K562 (cell line): ENCODE results near the gene VDAC1. TPM values are rescaled to one million over a fixed set of nuclear protein-coding genes. Genes with fewer than 3 reads are reported as not detected.

Experiments used
- ATAC-seq: fragments of 200-7000 bp; cut with Tn5 transposase; 3 replicates; pipeline ENCODE4 v1.9.1; 2020; ENCODE audit warnings: moderate library complexity
- BruUV-seq: library from RNA; stranded (reverse); fragments of 400-500 nt; replicated peaks from 2 replicates; lab custom pipeline; 2021; lab: Mats Ljungman, UMichigan
- CTCF ChIA-PET: fragments of 300-600 bp; formaldehyde crosslinking; extraction: SDS; loops from one replicate; lab custom pipeline; 2021; ENCODE audit warnings: low intra/inter-chr PET ratio; lab: Yijun Ruan, JAX
- POLR2A ChIA-PET: fragments of 300-600, 350-650 bp; sonication (Branson Sonifier 250); formaldehyde crosslinking; extraction: SDS; loops from one replicate; lab custom pipeline; 2021; ENCODE audit warnings: antibody characterized with exemption, inconsistent platforms; lab: Yijun Ruan, JAX
- DNase-seq, 4 experiments: peaks; one replicate each; pipeline versions ENCODE4 v3.0.0 to v3.0.0-alpha.2; 2011 to 2018; ENCODE audit warnings: low spot score in 3 of 4, mixed read lengths in 3 of 4; ENCODE audit errors: extremely low read depth in 1 of 4
- FAIRE-seq: peaks from 2 replicates; lab custom pipeline; 2011; peaks lifted over from hg19 to GRCh38; lab: Jason Lieb, UNC
- H2AFZ ChIP-seq: 2 replicates; pipeline ENCODE4 v1.6.0; 2011; ENCODE audit warnings: low read depth, low read length, control low read depth, inconsistent platforms
- H3K27ac ChIP-seq: fragments of 200-600 bp; 3 replicates; pipeline ENCODE4 v1.8.0; 2011; ENCODE audit warnings: low read depth, mild to moderate bottlenecking, control low read depth, inconsistent platforms, low read length, moderate library complexity, mixed read lengths; ENCODE audit errors: extremely low read depth
- H3K27me3 ChIP-seq, 2 experiments: fragments of 300-600 bp in 1 of 2; 2 replicates in 1 of 2; 3 replicates in 1 of 2; pipeline versions ENCODE4 v1.6.0 to v1.8.0; 2011; ENCODE audit warnings: inconsistent platforms in 2 of 2, low read length in 2 of 2, mild to moderate bottlenecking in 1 of 2, mixed read lengths in 1 of 2, moderate library complexity in 1 of 2; ENCODE audit not compliant: control insufficient read depth in 2 of 2, insufficient read depth in 2 of 2
- H3K36me3 ChIP-seq: fragments of 300-600 bp; 3 replicates; pipeline ENCODE4 v1.8.0; 2011; ENCODE audit warnings: mild to moderate bottlenecking, low read length, inconsistent platforms; ENCODE audit not compliant: control insufficient read depth, insufficient read depth
- H3K4me1 ChIP-seq, 2 experiments: fragments of 200-600 bp in 1 of 2; replicated peaks in 1 of 2; 2 replicates in 1 of 2; 3 replicates in 1 of 2; pipeline versions ENCODE4 v1.5.1 to v1.8.0; 2011; ENCODE audit warnings: inconsistent platforms in 2 of 2, low read length in 2 of 2, mild to moderate bottlenecking in 1 of 2, mixed read lengths in 1 of 2, moderate library complexity in 1 of 2; ENCODE audit not compliant: control insufficient read depth in 2 of 2, insufficient read depth in 2 of 2
- H3K4me2 ChIP-seq: 2 replicates; pipeline ENCODE4 v1.6.1; 2011; ENCODE audit warnings: low read length, control low read depth, inconsistent platforms, mixed read lengths; ENCODE audit not compliant: insufficient read depth
- H3K4me3 ChIP-seq: fragments of 200-600 bp; sonication (generic), shearing (Covaris generic); 2 replicates; pipeline ENCODE4 v1.5.1; 2016; ENCODE audit warnings: control low read depth, inconsistent platforms
- H3K79me2 ChIP-seq: fragments of 200-600 bp; 3 replicates; pipeline ENCODE4 v1.8.0; 2011; ENCODE audit warnings: low read length, inconsistent platforms; ENCODE audit not compliant: control insufficient read depth, insufficient read depth
- H3K9ac ChIP-seq, 2 experiments: 2 replicates each; pipeline versions ENCODE4 v1.6.0 to v1.6.1; 2011; ENCODE audit warnings: low read depth in 2 of 2, low read length in 2 of 2, control low read depth in 1 of 2, inconsistent platforms in 1 of 2, mild to moderate bottlenecking in 1 of 2, mixed read lengths in 1 of 2; ENCODE audit not compliant: insufficient read depth in 1 of 2
- H3K9me1 ChIP-seq: one replicate; pipeline ENCODE4 v1.6.0; 2011; ENCODE audit warnings: inconsistent platforms, mild to moderate bottlenecking, low read length, moderate library complexity; ENCODE audit not compliant: control insufficient read depth, insufficient read depth
- H3K9me3 ChIP-seq: replicated peaks from 2 replicates; pipeline ENCODE4 v1.5.1; 2011; ENCODE audit warnings: low read depth, low read length, inconsistent platforms; ENCODE audit not compliant: control insufficient read depth, insufficient read depth
- H4K20me1 ChIP-seq: replicated peaks from 2 replicates; pipeline ENCODE4 v1.6.1; 2011; ENCODE audit warnings: low read length, inconsistent platforms, mixed read lengths; ENCODE audit not compliant: control insufficient read depth, insufficient read depth
- ELF1 ChIP-seq: fragments of 200-800 bp; sonication (Bioruptor generic); IDR thresholded peaks from 2 replicates; pipeline ENCODE4 v1.6.1; 2016; ENCODE audit warnings: missing genetic modification characterization, missing compliant biosample characterization
- ELF4 ChIP-seq: fragments of 450-650 bp; formaldehyde crosslinking; IDR thresholded peaks from 2 replicates; pipeline ENCODE4 v1.4.0; 2022; ENCODE audit warnings: missing genetic modification characterization
- ETV1 ChIP-seq: fragments of 450-650 bp; conservative IDR thresholded peaks from 2 replicates; pipeline ENCODE4 v1.6.1; 2016; ENCODE audit warnings: missing genetic modification characterization, control low read depth, low read depth, missing compliant biosample characterization
- FOSL1 ChIP-seq: fragments of 200-800 bp; sonication (Bioruptor generic); conservative IDR thresholded peaks from 2 replicates; pipeline ENCODE4 v1.6.1; 2016; ENCODE audit warnings: missing genetic modification characterization, missing compliant biosample characterization
- HCFC1 ChIP-seq: IDR thresholded peaks from 2 replicates; pipeline ENCODE4 v1.6.1; 2012; ENCODE audit warnings: low read depth, low read length, improper control_type of control experiment
- KLF16 ChIP-seq: IDR thresholded peaks from 2 replicates; pipeline ENCODE4 v1.6.1; 2016; ENCODE audit warnings: antibody characterized with exemption
- MECOM ChIP-seq: fragments of 250-450 bp; sonication (Bioruptor Pico); IDR thresholded peaks from 2 replicates; pipeline ENCODE4 v1.8.0; 2022; ENCODE audit warnings: inconsistent platforms
- MYBL2 ChIP-seq, 2 experiments: fragments of 450-650 bp in 1 of 2; sonication (generic) in 1 of 2; formaldehyde crosslinking in 1 of 2; IDR thresholded peaks; 2 replicates each; pipeline versions ENCODE4 v1.6.1 to v1.8.1; 2017 to 2022; ENCODE audit warnings: borderline replicate concordance in 1 of 2, inconsistent platforms in 1 of 2, low read depth in 1 of 2, mild to moderate bottlenecking in 1 of 2, missing genetic modification reagents in 1 of 2, moderate library complexity in 1 of 2
- RBM34 ChIP-seq: fragments of 200-400 bp; formaldehyde crosslinking; IDR thresholded peaks from 2 replicates; pipeline ENCODE4 v1.6.1; 2018; ENCODE audit warnings: low read length, borderline replicate concordance; ENCODE audit not compliant: insufficient read depth
- SAFB2 ChIP-seq: fragments of 200-400 bp; formaldehyde crosslinking; IDR thresholded peaks from 2 replicates; pipeline ENCODE4 v1.6.1; 2018; ENCODE audit warnings: borderline replicate concordance, low read length, low read depth, moderate library complexity; ENCODE audit not compliant: severe bottlenecking
- ZBTB7A ChIP-seq: IDR thresholded peaks from 2 replicates; pipeline ENCODE4 v1.6.1; 2011; ENCODE audit warnings: low read depth, mild to moderate bottlenecking, low read length, moderate library complexity, borderline replicate concordance; ENCODE audit not compliant: control insufficient read depth
- ZNF23 ChIP-seq: fragments of 250-450 bp; sonication (Bioruptor Pico); IDR thresholded peaks from 2 replicates; pipeline ENCODE4 v1.4.0; 2020; ENCODE audit warnings: mild to moderate bottlenecking
- WGBS: fragments of 100-300 bp; shearing (Covaris generic); methylation state at CpG from one replicate; pipeline ENCODE4 v1.1.6; 2016; ENCODE audit warnings: low coverage, mixed read lengths; ENCODE audit not compliant: insufficient coverage; ENCODE audit errors: missing lambda C conversion rate; 5-methylcytosine and 5-hydroxymethylcytosine counted together
- in situ Hi-C: fragments of 300-500 bp; cut with MboI; formaldehyde crosslinking; loops from 4 replicates; pipeline ENCODE4 v1.15.0; 2018; ENCODE audit warnings: inconsistent platforms, mixed read lengths
- intact Hi-C: fragments of 100-400 bp; cut with micrococcal nuclease; formaldehyde crosslinking; loops from 2 replicates; pipeline ENCODE4 v1.14.2; 2022
- polyA plus RNA-seq, 8 experiments: library from polyadenylated mRNA; depleted of rRNA in 4 of 8; stranded (reverse) in 5 of 8; unstranded in 3 of 8; fragments of >200 nt; fragmentation: Nextera tagmentation in 2 of 8; fragmentation: Illumina TruSeq in 1 of 8; extraction: Ambion mirVana in 2 of 8; extraction: Trizol in 1 of 8; gene quantifications; 2 replicates each; pipeline versions ENCODE4 v1.2.1 to v1.2.3, GENCODE V29; 2011 to 2014; ENCODE audit warnings: inconsistent platforms in 1 of 8, missing spikeins in 1 of 8
- total RNA-seq, 7 experiments: library from RNA; depleted of rRNA in 6 of 7; stranded (reverse); fragments of >200 nt in 6 of 7; fragmentation: Illumina TruSeq in 2 of 7; extraction: Trizol in 2 of 7; gene quantifications; 2 replicates each; pipeline versions ENCODE4 v1.2.1 to v1.2.3, GENCODE V29; 2011 to 2021; ENCODE audit warnings: low replicate concordance in 1 of 7
- TF ChIP-seq, protein P1 (sequence below), 3 experiments: fragments of 200-800 bp in 1 of 3; sonication (Bioruptor generic) in 1 of 3; sonication (generic) in 1 of 3; formaldehyde crosslinking in 1 of 3; IDR thresholded peaks; 2 replicates each; pipeline versions ENCODE4 v1.6.1 to v1.8.0; 2016 to 2022; ENCODE audit warnings: mild to moderate bottlenecking in 2 of 3, missing compliant biosample characterization in 2 of 3, missing genetic modification characterization in 2 of 3, missing genetic modification reagents in 1 of 3
- TF ChIP-seq, protein P2 (sequence below), 3 experiments: IDR thresholded peaks in 2 of 3; conservative IDR thresholded peaks in 1 of 3; 2 replicates each; pipeline ENCODE4 v1.5.1; 2011 to 2012; ENCODE audit warnings: low read length in 3 of 3, mild to moderate bottlenecking in 3 of 3, control low read depth in 2 of 3, improper control_type of control experiment in 1 of 3, inconsistent platforms in 1 of 3, low read depth in 1 of 3, mixed read lengths in 1 of 3, moderate library complexity in 1 of 3; ENCODE audit not compliant: insufficient read depth in 2 of 3

VDAC1 gene
- total and polyA plus RNA-seq, 9 of the 15 experiments (the other 6 are each of a cell fraction or from before 2014, with no cell fraction given), result 168 to 366 (median 293) TPM

DNA sequence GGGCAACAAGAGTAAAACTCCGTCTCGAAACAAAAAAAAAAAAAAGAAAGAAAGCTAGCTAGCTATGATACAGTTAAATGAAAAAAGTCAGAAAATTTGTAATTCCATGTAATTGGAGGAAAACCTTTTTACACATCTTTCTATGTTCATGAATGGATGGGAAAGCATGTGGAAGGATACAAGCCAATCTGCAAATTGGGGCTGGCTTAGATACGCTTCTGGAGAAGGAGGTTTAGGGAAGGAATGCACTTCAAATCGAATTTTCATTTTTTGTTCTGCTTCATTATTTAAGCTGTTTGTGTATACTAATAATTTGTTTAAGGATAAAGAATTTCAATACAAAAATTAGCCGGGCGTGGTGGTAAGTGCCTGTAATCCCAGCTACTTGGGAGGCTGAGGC, 6.7 kb downstream of the VDAC1 start (continued):
- TF ChIP-seq ETV1 (no peak), MYBL2 (IDR thresholded peaks at IDR 0.05; ENCODE audit: low read depth) (no peak), MYBL2 (CRISPR knock-in tag; IDR thresholded peaks at IDR 0.05; ENCODE audit: borderline replicate concordance) (no peak), ZNF23 (CRISPR knock-in tag) (no peak), FOSL1 (tag) (no peak), ELF4 (CRISPR knock-in tag) (no peak)

DNA sequence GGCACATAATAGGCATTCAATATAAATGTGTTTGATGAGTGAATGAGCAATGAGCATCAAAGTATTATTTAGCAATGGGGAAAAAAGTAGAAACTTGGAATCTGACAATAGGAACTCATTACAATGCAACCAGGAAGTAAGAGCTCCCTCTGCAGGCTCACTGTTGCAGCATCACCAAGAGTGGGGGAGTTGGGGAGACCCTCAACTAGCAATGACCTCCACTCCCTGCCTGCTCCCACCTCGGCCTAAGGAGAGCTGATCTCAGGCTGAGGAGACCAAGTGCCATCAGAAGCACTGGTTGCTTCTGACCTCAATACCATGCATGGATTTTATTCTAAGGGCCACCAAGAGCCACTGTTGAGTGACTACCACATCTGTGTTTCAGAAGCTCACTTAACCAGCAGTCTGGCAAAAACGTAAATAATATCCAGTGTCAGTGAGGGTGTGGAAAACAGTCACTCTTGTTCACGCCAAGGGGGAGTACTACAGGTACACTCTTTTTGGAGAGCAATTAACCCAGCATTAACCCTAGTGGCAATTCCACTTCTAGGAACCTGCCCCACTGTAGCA, 8.0 kb downstream of the VDAC1 start:
- Histone ChIP-seq H2AFZ (no peak overlapping the region), H3K9me3 (no peaks in the 10 kb centered on the region), H3K79me2 (peaks cover 97% of the 10 kb centered on the region), H3K4me3 (no peak overlapping the region), H3K27ac (peak overlapping the region; percentile 1; the same call in 1 of the 3 replicates), H3K4me1 (peaks cover 19 to 27% of the 10 kb centered on the region in 2 experiments), H3K36me3 (peaks cover 63% of the 10 kb centered on the region), H3K4me2 (no peak overlapping the region), H3K9me1 (peaks cover 20% of the 10 kb centered on the region), H3K27me3 (no peaks in the 10 kb centered on the region), H4K20me1 (peaks cover 74% of the 10 kb centered on the region), H3K9ac (peak overlapping the region in 1 of 2 experiments; percentile 31; a peak in 1 of 4 replicates)
- ChIA-PET CTCF (no interaction called here), POLR2A (interaction anchor here (0.6 to 1.3 kb wide), 6 partner anchors 8 to 677 kb away, joined by 3 to 6 read pairs (median 4); partner anchors contain the start of gene VDAC1)
- FAIRE-seq (peak; percentile 51), DNase-seq (peak in 3 of 4 experiments; percentile 31 to 45 (median 37)), ATAC-seq (peak; percentile 64)
- intact Hi-C loops, result no loop called here
- WGBS, result 20% methylated on average over 3 of the region's 3 CpGs
- no TSS peak for BruUV-seq
- in situ Hi-C loops, result no loop called here
- TF ChIP-seq KLF16 (peak; percentile 44; the same call in 1 of the 2 replicates), RBM34 (no peak), MECOM (no peak), ELF1 (peak; percentile 67), SAFB2 (no peak), ZBTB7A (peak; percentile 97), ETV1 (peak; percentile 85), HCFC1 (no peak)
- TF ChIP-seq, protein P1, sequence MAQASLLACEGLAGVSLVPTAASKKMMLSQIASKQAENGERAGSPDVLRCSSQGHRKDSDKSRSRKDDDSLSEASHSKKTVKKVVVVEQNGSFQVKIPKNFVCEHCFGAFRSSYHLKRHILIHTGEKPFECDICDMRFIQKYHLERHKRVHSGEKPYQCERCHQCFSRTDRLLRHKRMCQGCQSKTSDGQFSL (CRISPR knock-in tag; IDR thresholded peaks at IDR 0.05), result peak; percentile 76
- TF ChIP-seq, protein P1 (tag; IDR thresholded peaks at IDR 0.05), result no peak
- TF ChIP-seq, protein P2, sequence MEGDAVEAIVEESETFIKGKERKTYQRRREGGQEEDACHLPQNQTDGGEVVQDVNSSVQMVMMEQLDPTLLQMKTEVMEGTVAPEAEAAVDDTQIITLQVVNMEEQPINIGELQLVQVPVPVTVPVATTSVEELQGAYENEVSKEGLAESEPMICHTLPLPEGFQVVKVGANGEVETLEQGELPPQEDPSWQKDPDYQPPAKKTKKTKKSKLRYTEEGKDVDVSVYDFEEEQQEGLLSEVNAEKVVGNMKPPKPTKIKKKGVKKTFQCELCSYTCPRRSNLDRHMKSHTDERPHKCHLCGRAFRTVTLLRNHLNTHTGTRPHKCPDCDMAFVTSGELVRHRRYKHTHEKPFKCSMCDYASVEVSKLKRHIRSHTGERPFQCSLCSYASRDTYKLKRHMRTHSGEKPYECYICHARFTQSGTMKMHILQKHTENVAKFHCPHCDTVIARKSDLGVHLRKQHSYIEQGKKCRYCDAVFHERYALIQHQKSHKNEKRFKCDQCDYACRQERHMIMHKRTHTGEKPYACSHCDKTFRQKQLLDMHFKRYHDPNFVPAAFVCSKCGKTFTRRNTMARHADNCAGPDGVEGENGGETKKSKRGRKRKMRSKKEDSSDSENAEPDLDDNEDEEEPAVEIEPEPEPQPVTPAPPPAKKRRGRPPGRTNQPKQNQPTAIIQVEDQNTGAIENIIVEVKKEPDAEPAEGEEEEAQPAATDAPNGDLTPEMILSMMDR (IDR thresholded peaks at IDR 0.05 in 2 of 3, conservative IDR thresholded peaks at IDR 0.05 in 1 of 3; ENCODE audit: insufficient read depth in 2 of 3, low read depth in 1 of 3, low read length in 3 of 3), result peak; percentile 58 to 79 (median 68)
